HL-60 (cell line): ENCODE measurements around the gene SEC31B.

Source experiments
- DNase-seq, 2 experiments: peaks; one replicate each; pipeline ENCODE4 v3.0.0-alpha.2; 2010 to 2020; ENCODE audit warnings: low read depth in 1 of 2, low spot score in 1 of 2
- H3K27ac ChIP-seq: fragments of 250-450 bp; sonication (Bioruptor Pico); replicated peaks from 2 replicates; pipeline ENCODE4 v1.5.1; 2020; ENCODE audit warnings: mild to moderate bottlenecking, moderate library complexity
- H3K27me3 ChIP-seq: fragments of 250-450 bp; sonication (Bioruptor Pico); 2 replicates; pipeline ENCODE4 v1.5.1; 2021; ENCODE audit warnings: mild to moderate bottlenecking, moderate library complexity; ENCODE audit not compliant: insufficient read depth, poor library complexity, severe bottlenecking
- H3K4me3 ChIP-seq: replicated peaks from 2 replicates; pipeline ENCODE4 v1.5.1; 2011; ENCODE audit warnings: mild to moderate bottlenecking, control low read depth, low read length; ENCODE audit not compliant: insufficient read depth
- CTCF ChIP-seq: IDR thresholded peaks from one replicate; pipeline ENCODE4 v1.5.1; 2011; ENCODE audit warnings: low read length, control low read depth, inconsistent platforms; ENCODE audit not compliant: insufficient read depth
- GABPA ChIP-seq: IDR thresholded peaks from 2 replicates; pipeline ENCODE4 v1.6.1; 2012; ENCODE audit warnings: low read depth
- POLR2AphosphoS5 ChIP-seq: IDR thresholded peaks from 2 replicates; pipeline ENCODE4 v1.6.1; 2012; ENCODE audit warnings: low read depth
- REST ChIP-seq: IDR thresholded peaks from 2 replicates; pipeline ENCODE4 v1.6.1; 2012; ENCODE audit warnings: low read depth; ENCODE audit not compliant: insufficient replicate concordance
- SPI1 ChIP-seq: IDR thresholded peaks from 2 replicates; pipeline ENCODE4 v1.6.1; 2012; ENCODE audit warnings: low read depth, mild to moderate bottlenecking, borderline replicate concordance

The SEC31B gene

GRCh38 chr10:100567249-100567648 is 47.6 kb upstream of the SEC31B start:
- no peak for TF ChIP-seq SPI1
- TF ChIP-seq GABPA: no peak
- no peak for TF ChIP-seq REST
- TF ChIP-seq CTCF: no peak
- TF ChIP-seq POLR2AphosphoS5: no peak
- no peak for DNase-seq
- H3K27me3 ChIP-seq: peaks cover 19% of the 10 kb centered on the region
- H3K4me3 ChIP-seq: no peak overlapping the region
- H3K27ac ChIP-seq: no peak overlapping the region

GRCh38 chr10:100566561-100566960 is 46.9 kb upstream of the SEC31B start:
- H3K27me3 ChIP-seq: peaks cover 17% of the 10 kb centered on the region
- no peak for TF ChIP-seq SPI1
- no peak for TF ChIP-seq CTCF
- TF ChIP-seq REST: no peak
- TF ChIP-seq POLR2AphosphoS5: no peak
- TF ChIP-seq GABPA: no peak
- H3K27ac ChIP-seq: no peak overlapping the region
- H3K4me3 ChIP-seq: no peak overlapping the region
- DNase-seq: no peak

GRCh38 chr10:100565206-100565985 is 45.7 kb upstream of the SEC31B start:
- peaks cover 11% of the 10 kb centered on the region for H3K27me3 ChIP-seq
- H3K4me3 ChIP-seq: no peak overlapping the region
- DNase-seq: no peak
- no peak overlapping the region for H3K27ac ChIP-seq
- TF ChIP-seq POLR2AphosphoS5 (no peak), CTCF (no peak), GABPA (no peak), REST (no peak), SPI1 (no peak)
